HEK293T (cell line): ENCODE data around the gene CAPN15.

Source experiments
- ELF4 ChIP-seq: fragments of 450-650 bp; IDR thresholded peaks from 2 replicates; pipeline ENCODE4 v1.6.1; 2017; ENCODE audit warnings: antibody characterized with exemption
- FOXA1 ChIP-seq: fragments of 450-650 bp; IDR thresholded peaks from 2 replicates; pipeline ENCODE4 v1.6.1; 2016; ENCODE audit warnings: mild to moderate bottlenecking
- NFRKB ChIP-seq: fragments of 450-650 bp; IDR thresholded peaks from 2 replicates; pipeline ENCODE4 v1.6.1; 2016; ENCODE audit warnings: mild to moderate bottlenecking, moderate library complexity
- SP1 ChIP-seq: fragments of 450-650 bp; IDR thresholded peaks from 2 replicates; pipeline ENCODE4 v1.6.1; 2017
- SUZ12 ChIP-seq: fragments of 450-650 bp; IDR thresholded peaks from 2 replicates; pipeline ENCODE4 v1.6.1; 2016; ENCODE audit warnings: mild to moderate bottlenecking
- TARDBP ChIP-seq: fragments of 450-650 bp; IDR thresholded peaks from 2 replicates; pipeline ENCODE4 v1.6.1; 2016

DNA sequence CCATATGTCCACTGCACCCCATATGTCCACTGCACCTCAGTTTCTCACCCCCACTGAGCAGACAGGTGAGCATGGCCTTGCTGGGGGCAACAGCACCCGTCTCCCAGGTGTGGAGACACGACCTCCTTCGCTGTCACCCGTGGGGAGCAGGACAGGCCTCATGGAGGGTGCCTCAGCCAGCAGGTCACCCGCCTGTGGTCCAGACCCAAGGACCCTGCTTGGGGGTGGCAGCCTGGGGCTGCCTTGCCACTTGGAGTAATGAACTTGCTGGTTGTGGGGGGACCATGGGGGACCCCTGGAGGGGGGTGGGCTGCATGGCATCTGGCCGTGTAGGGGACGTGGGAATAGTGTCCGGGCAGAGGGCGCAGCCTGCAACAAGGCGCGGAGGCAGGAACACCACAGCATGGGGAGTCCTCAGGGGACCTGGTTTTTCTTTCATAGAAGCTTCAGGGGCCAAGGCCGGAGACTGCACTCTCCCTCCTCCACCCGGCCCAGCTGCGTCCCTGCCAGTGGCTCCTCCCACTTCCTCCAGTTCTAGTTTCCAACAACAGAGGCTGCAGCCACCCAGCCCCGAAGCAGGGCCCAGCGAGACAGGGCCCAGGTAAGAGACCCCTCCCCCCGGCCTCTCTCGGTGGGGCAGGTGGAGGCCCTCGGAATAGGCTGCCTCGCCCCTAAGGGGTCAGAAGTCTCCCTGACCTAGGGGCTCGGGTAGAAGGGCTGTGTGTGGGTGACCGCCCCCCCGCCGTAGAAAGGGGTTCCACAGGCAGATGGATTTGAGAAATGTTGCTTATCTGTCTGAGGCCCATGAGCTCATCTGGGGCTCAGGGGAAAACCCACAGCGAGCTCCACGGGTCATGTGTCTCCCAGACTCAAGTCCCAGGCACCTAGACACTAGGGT is 39.2 kb downstream of the CAPN15 start, which contains the start of gene NHLRC4:
- TF ChIP-seq FOXA1 (no peak), NFRKB (no peak), SUZ12 (no peak), SP1 (no peak), ELF4 (no peak), TARDBP (no peak)
